ENCODE results near the gene SGSM2.

The SGSM2 gene

GRCh38 chr17:2354311-2354710 lies 17.0 kb downstream of the SGSM2 start:
- no peaks in the 10 kb centered on the region for H3K27me3 ChIP-seq
- no peaks in the 10 kb centered on the region for H3K36me3 ChIP-seq
- TF ChIP-seq CTCF (IDR thresholded peaks at IDR 0.05; ENCODE audit: low read depth, low read length) = no peak
- H3K4me3 ChIP-seq (ENCODE audit: low read depth, low read length) = no peak overlapping the region
- DNase-seq = no peak
- H3K9me3 ChIP-seq = no peaks in the 10 kb centered on the region
- no peaks in the 10 kb centered on the region for H3K4me1 ChIP-seq

GRCh38 chr17:2357237-2357636 lies 19.9 kb downstream of the SGSM2 start:
- H3K9me3 ChIP-seq = no peaks in the 10 kb centered on the region
- TF ChIP-seq CTCF (IDR thresholded peaks at IDR 0.05; ENCODE audit: low read depth, low read length) = no peak
- no peaks in the 10 kb centered on the region for H3K36me3 ChIP-seq
- no peak for DNase-seq
- H3K27me3 ChIP-seq = no peaks in the 10 kb centered on the region
- no peak overlapping the region for H3K4me3 ChIP-seq (ENCODE audit: low read depth, low read length)
- H3K4me1 ChIP-seq = no peaks in the 10 kb centered on the region

- H3K27me3 ChIP-seq = no peaks in the 10 kb centered on the region
- H3K4me3 ChIP-seq (ENCODE audit: low read depth, low read length) = no peak overlapping the region
- H3K36me3 ChIP-seq = no peaks in the 10 kb centered on the region
- no peak for TF ChIP-seq CTCF (IDR thresholded peaks at IDR 0.05; ENCODE audit: low read depth, low read length)
- no peaks in the 10 kb centered on the region for H3K9me3 ChIP-seq
- no peaks in the 10 kb centered on the region for H3K4me1 ChIP-seq
- DNase-seq = no peak
Observed at GRCh38 chr17:2357931-2358434, 20.7 kb downstream of the SGSM2 start.

GRCh38 chr17:2361010-2361760 lies 23.9 kb downstream of the SGSM2 start:
- H3K9me3 ChIP-seq = no peaks in the 10 kb centered on the region
- H3K36me3 ChIP-seq = no peaks in the 10 kb centered on the region
- H3K4me1 ChIP-seq = no peaks in the 10 kb centered on the region
- DNase-seq = no peak
- no peak overlapping the region for H3K4me3 ChIP-seq (ENCODE audit: low read depth, low read length)
- no peaks in the 10 kb centered on the region for H3K27me3 ChIP-seq
- TF ChIP-seq CTCF (IDR thresholded peaks at IDR 0.05; ENCODE audit: low read depth, low read length) = no peak

GRCh38 chr17:2362016-2362415 lies 24.7 kb downstream of the SGSM2 start:
- H3K4me3 ChIP-seq (ENCODE audit: low read depth, low read length) = no peak overlapping the region
- no peak for TF ChIP-seq CTCF (IDR thresholded peaks at IDR 0.05; ENCODE audit: low read depth, low read length)
- no peaks in the 10 kb centered on the region for H3K27me3 ChIP-seq
- H3K36me3 ChIP-seq = no peaks in the 10 kb centered on the region
- no peaks in the 10 kb centered on the region for H3K9me3 ChIP-seq
- no peak for DNase-seq
- H3K4me1 ChIP-seq = no peaks in the 10 kb centered on the region

GRCh38 chr17:2362416-2362815 lies 25.1 kb downstream of the SGSM2 start:
- H3K36me3 ChIP-seq = no peaks in the 10 kb centered on the region
- H3K4me1 ChIP-seq = no peaks in the 10 kb centered on the region
- no peak for DNase-seq
- no peak overlapping the region for H3K4me3 ChIP-seq (ENCODE audit: low read depth, low read length)
- H3K9me3 ChIP-seq = no peaks in the 10 kb centered on the region
- no peaks in the 10 kb centered on the region for H3K27me3 ChIP-seq
- no peak for TF ChIP-seq CTCF (IDR thresholded peaks at IDR 0.05; ENCODE audit: low read depth, low read length)

Data from BE2C (cell line).